ENCODE measurements around the gene CITED1.

DNA sequence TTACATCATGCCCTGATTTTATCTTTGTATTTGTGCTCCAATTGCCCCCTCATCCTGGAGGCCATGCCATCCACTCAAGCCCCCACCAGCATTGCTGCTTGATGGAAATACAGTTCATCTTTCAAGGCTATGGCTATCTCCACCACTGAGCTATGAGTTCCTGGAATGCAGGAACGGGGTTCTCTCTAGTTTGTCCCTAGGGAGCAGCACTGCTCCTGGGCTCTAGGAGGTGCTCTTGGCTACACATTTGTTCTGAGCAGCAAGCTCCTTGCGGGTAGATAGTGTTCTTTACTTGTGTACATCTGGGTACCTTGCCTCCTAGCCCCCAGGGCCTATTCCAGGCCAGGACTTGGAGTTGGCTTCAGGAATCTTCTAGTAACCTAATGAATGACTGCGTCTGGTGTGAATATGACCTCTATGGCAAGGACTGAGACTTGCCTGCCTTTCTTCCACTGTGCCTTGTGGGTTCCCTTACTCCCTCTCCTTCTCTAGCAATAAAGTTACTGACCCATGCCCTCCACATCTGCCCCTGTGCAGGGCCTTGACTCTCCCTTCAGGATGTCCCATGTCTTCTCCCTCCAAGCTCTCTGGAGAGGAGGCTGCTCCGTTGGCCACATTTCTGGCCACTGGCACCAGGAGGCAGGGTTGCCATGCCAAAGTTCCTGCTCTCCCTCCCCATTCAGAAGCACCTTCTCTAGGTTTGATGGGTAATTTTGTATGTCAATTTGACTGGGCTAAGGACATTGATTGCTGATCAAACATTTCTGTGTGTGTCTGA lies 7.6 kb downstream of the CITED1 start:
- TF ChIP-seq, protein P1, sequence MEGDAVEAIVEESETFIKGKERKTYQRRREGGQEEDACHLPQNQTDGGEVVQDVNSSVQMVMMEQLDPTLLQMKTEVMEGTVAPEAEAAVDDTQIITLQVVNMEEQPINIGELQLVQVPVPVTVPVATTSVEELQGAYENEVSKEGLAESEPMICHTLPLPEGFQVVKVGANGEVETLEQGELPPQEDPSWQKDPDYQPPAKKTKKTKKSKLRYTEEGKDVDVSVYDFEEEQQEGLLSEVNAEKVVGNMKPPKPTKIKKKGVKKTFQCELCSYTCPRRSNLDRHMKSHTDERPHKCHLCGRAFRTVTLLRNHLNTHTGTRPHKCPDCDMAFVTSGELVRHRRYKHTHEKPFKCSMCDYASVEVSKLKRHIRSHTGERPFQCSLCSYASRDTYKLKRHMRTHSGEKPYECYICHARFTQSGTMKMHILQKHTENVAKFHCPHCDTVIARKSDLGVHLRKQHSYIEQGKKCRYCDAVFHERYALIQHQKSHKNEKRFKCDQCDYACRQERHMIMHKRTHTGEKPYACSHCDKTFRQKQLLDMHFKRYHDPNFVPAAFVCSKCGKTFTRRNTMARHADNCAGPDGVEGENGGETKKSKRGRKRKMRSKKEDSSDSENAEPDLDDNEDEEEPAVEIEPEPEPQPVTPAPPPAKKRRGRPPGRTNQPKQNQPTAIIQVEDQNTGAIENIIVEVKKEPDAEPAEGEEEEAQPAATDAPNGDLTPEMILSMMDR (IDR thresholded peaks at IDR 0.05; ENCODE audit: low read depth, low read length, poor library complexity, severe bottlenecking), result peak; percentile 35
- TF ChIP-seq EZH2phosphoT487 (IDR thresholded peaks at IDR 0.05; ENCODE audit: borderline replicate concordance, low read length), result no peak

Measured in DOHH2 (cell line).